Karpas-422 (cell line): ENCODE data around the gene CHST8. TPM values are rescaled to one million over a fixed set of nuclear protein-coding genes. Genes with fewer than 3 reads are reported as not detected.

ENCODE experiments used
- DNase-seq: peaks from one replicate; pipeline ENCODE4 v3.0.0-alpha.2; 2015
- H2AFZ ChIP-seq: fragments of 200-600 bp; sonication (generic); 2 replicates; pipeline ENCODE4 v1.6.1; 2014; ENCODE audit warnings: antibody characterized with exemption, low read length, mixed read lengths
- H3K27ac ChIP-seq: fragments of 200-600 bp; sonication (generic); 2 replicates; pipeline ENCODE4 v1.5.1; 2014; ENCODE audit warnings: mild to moderate bottlenecking, low read length, moderate library complexity
- H3K27me3 ChIP-seq: fragments of 200-600 bp; sonication (generic); 2 replicates; pipeline ENCODE4 v1.6.1; 2014; ENCODE audit warnings: low read length, mixed read lengths
- H3K36me3 ChIP-seq: fragments of 200-600 bp; sonication (generic); 2 replicates; pipeline ENCODE4 v1.6.1; 2014; ENCODE audit warnings: low read length, mixed read lengths; ENCODE audit not compliant: insufficient read depth
- H3K4me1 ChIP-seq: fragments of 200-600 bp; sonication (generic); 2 replicates; pipeline ENCODE4 v1.6.1; 2014; ENCODE audit warnings: mild to moderate bottlenecking, low read length, mixed read lengths
- H3K4me2 ChIP-seq: fragments of 200-600 bp; sonication (generic); 2 replicates; pipeline ENCODE4 v1.6.1; 2014; ENCODE audit warnings: low read length, low read depth, mild to moderate bottlenecking; ENCODE audit not compliant: poor library complexity, severe bottlenecking
- H3K4me3 ChIP-seq: fragments of 200-600 bp; sonication (generic); 2 replicates; pipeline ENCODE4 v1.5.1; 2014; ENCODE audit warnings: mild to moderate bottlenecking, antibody characterized with exemption, low read length, mixed read lengths
- H3K79me2 ChIP-seq: fragments of 200-600 bp; sonication (generic); 2 replicates; pipeline ENCODE4 v1.6.1; 2014; ENCODE audit warnings: mild to moderate bottlenecking, low read length, mixed read lengths
- H3K9ac ChIP-seq: fragments of 200-600 bp; sonication (generic); 2 replicates; pipeline ENCODE4 v1.6.0; 2014; ENCODE audit warnings: low read length
- H3K9me2 ChIP-seq: fragments of 200-600 bp; sonication (generic), shearing (Covaris generic); replicated peaks from 2 replicates; pipeline ENCODE4 v1.6.0; 2014; ENCODE audit warnings: mild to moderate bottlenecking, low read length, moderate library complexity; ENCODE audit not compliant: insufficient read depth
- H3K9me3 ChIP-seq: fragments of 300-700, 200-600 bp; sonication (generic); 2 replicates; pipeline ENCODE4 v1.6.1; 2014; ENCODE audit warnings: low read length, mixed read lengths
- H4K20me1 ChIP-seq: fragments of 200-600 bp; sonication (generic); 2 replicates; pipeline ENCODE4 v1.6.1; 2014; ENCODE audit warnings: mild to moderate bottlenecking, antibody characterized with exemption, low read length, low read depth; ENCODE audit not compliant: insufficient read depth
- total RNA-seq: library from RNA; depleted of rRNA; stranded (reverse); fragments of >200 nt; shearing (Covaris generic); gene quantifications from 2 replicates; pipeline ENCODE4 v1.2.3, GENCODE V29; 2014; ENCODE audit warnings: low replicate concordance

CHST8 gene
- total RNA-seq, 1 experiment from 2014 or later, result not detected

GRCh38 chr19:33719366-33720154, 97.8 kb downstream of the CHST8 start:
- no peak for DNase-seq
- H3K36me3 ChIP-seq, result no peaks in the 10 kb centered on the region
- no peaks in the 10 kb centered on the region for H3K27me3 ChIP-seq
- H3K9ac ChIP-seq, result no peak overlapping the region
- no peaks in the 10 kb centered on the region for H3K9me2 ChIP-seq
- no peaks in the 10 kb centered on the region for H4K20me1 ChIP-seq
- H3K9me3 ChIP-seq, result no peaks in the 10 kb centered on the region
- H3K79me2 ChIP-seq, result no peaks in the 10 kb centered on the region
- H2AFZ ChIP-seq, result no peak overlapping the region
- no peak overlapping the region for H3K4me3 ChIP-seq
- H3K4me1 ChIP-seq, result no peaks in the 10 kb centered on the region
- H3K27ac ChIP-seq, result no peak overlapping the region
- no peak overlapping the region for H3K4me2 ChIP-seq

- Histone ChIP-seq H3K27me3 (no peaks in the 10 kb centered on the region), H2AFZ (no peak overlapping the region), H4K20me1 (no peaks in the 10 kb centered on the region), H3K27ac (no peak overlapping the region), H3K4me1 (no peaks in the 10 kb centered on the region), H3K36me3 (no peaks in the 10 kb centered on the region), H3K9me3 (no peaks in the 10 kb centered on the region), H3K79me2 (no peaks in the 10 kb centered on the region), H3K4me2 (no peak overlapping the region), H3K9ac (no peak overlapping the region), H3K9me2 (no peaks in the 10 kb centered on the region), H3K4me3 (no peak overlapping the region)
- DNase-seq, result no peak
Measured at GRCh38 chr19:33720155-33720493, 98.4 kb downstream of the CHST8 start.

- H3K9me3 ChIP-seq, result no peaks in the 10 kb centered on the region
- no peaks in the 10 kb centered on the region for H3K9me2 ChIP-seq
- no peaks in the 10 kb centered on the region for H3K4me1 ChIP-seq
- H3K9ac ChIP-seq, result no peak overlapping the region
- no peak overlapping the region for H3K27ac ChIP-seq
- H3K27me3 ChIP-seq, result no peaks in the 10 kb centered on the region
- no peaks in the 10 kb centered on the region for H3K79me2 ChIP-seq
- no peak overlapping the region for H2AFZ ChIP-seq
- DNase-seq, result peak; percentile 48
- H4K20me1 ChIP-seq, result no peaks in the 10 kb centered on the region
- H3K36me3 ChIP-seq, result no peaks in the 10 kb centered on the region
- no peak overlapping the region for H3K4me2 ChIP-seq
- H3K4me3 ChIP-seq, result no peak overlapping the region
Measured at GRCh38 chr19:33720691-33721682, 99.2 kb downstream of the CHST8 start.

- H3K9me3 ChIP-seq, result no peaks in the 10 kb centered on the region
- H3K27me3 ChIP-seq, result no peaks in the 10 kb centered on the region
- no peaks in the 10 kb centered on the region for H3K4me1 ChIP-seq
- no peaks in the 10 kb centered on the region for H4K20me1 ChIP-seq
- no peak overlapping the region for H2AFZ ChIP-seq
- no peak overlapping the region for H3K27ac ChIP-seq
- no peaks in the 10 kb centered on the region for H3K79me2 ChIP-seq
- DNase-seq, result no peak
- no peaks in the 10 kb centered on the region for H3K36me3 ChIP-seq
- H3K4me2 ChIP-seq, result no peak overlapping the region
- no peak overlapping the region for H3K9ac ChIP-seq
- no peak overlapping the region for H3K4me3 ChIP-seq
- H3K9me2 ChIP-seq, result no peaks in the 10 kb centered on the region
Measured at GRCh38 chr19:33721735-33722297, 100.1 kb downstream of the CHST8 start.

GRCh38 chr19:33722456-33723239, 100.9 kb downstream of the CHST8 start:
- Histone ChIP-seq H3K4me2 (no peak overlapping the region), H3K27me3 (no peaks in the 10 kb centered on the region)
- no peak for DNase-seq

GRCh38 chr19:33723512-33723911, 101.8 kb downstream of the CHST8 start:
- Histone ChIP-seq H3K27ac (no peak overlapping the region), H3K4me3 (no peak overlapping the region), H3K9me3 (no peaks in the 10 kb centered on the region), H3K27me3 (no peaks in the 10 kb centered on the region), H4K20me1 (no peaks in the 10 kb centered on the region), H3K79me2 (no peaks in the 10 kb centered on the region), H2AFZ (no peak overlapping the region), H3K9ac (no peak overlapping the region), H3K4me1 (no peaks in the 10 kb centered on the region), H3K36me3 (no peaks in the 10 kb centered on the region), H3K4me2 (no peak overlapping the region), H3K9me2 (no peaks in the 10 kb centered on the region)
- DNase-seq, result no peak

More at GRCh38 chr19:33722456-33723239, 100.9 kb downstream of the CHST8 start:
- Histone ChIP-seq H3K79me2 (no peaks in the 10 kb centered on the region), H3K4me3 (no peak overlapping the region), H3K27ac (no peak overlapping the region), H3K4me1 (no peaks in the 10 kb centered on the region), H4K20me1 (no peaks in the 10 kb centered on the region), H3K9me2 (no peaks in the 10 kb centered on the region), H3K9me3 (no peaks in the 10 kb centered on the region), H3K36me3 (no peaks in the 10 kb centered on the region), H2AFZ (no peak overlapping the region), H3K9ac (no peak overlapping the region)

GRCh38 chr19:33724021-33724720, 102.4 kb downstream of the CHST8 start:
- no peak overlapping the region for H3K4me2 ChIP-seq
- no peak overlapping the region for H3K27ac ChIP-seq
- no peaks in the 10 kb centered on the region for H3K79me2 ChIP-seq
- no peaks in the 10 kb centered on the region for H3K27me3 ChIP-seq
- no peaks in the 10 kb centered on the region for H3K9me3 ChIP-seq
- H3K9ac ChIP-seq, result no peak overlapping the region
- no peak for DNase-seq
- H3K9me2 ChIP-seq, result no peaks in the 10 kb centered on the region
- no peak overlapping the region for H3K4me3 ChIP-seq
- no peaks in the 10 kb centered on the region for H3K4me1 ChIP-seq
- no peaks in the 10 kb centered on the region for H3K36me3 ChIP-seq
- no peak overlapping the region for H2AFZ ChIP-seq
- no peaks in the 10 kb centered on the region for H4K20me1 ChIP-seq
